ENCODE results near the gene UEVLD. TPM values are rescaled to one million over a fixed set of nuclear protein-coding genes. Genes with fewer than 3 reads are reported as not detected.

The UEVLD gene
- total and polyA plus RNA-seq, 7 donors = 10.5 to 40.3 (median 25.2) TPM

DNA sequence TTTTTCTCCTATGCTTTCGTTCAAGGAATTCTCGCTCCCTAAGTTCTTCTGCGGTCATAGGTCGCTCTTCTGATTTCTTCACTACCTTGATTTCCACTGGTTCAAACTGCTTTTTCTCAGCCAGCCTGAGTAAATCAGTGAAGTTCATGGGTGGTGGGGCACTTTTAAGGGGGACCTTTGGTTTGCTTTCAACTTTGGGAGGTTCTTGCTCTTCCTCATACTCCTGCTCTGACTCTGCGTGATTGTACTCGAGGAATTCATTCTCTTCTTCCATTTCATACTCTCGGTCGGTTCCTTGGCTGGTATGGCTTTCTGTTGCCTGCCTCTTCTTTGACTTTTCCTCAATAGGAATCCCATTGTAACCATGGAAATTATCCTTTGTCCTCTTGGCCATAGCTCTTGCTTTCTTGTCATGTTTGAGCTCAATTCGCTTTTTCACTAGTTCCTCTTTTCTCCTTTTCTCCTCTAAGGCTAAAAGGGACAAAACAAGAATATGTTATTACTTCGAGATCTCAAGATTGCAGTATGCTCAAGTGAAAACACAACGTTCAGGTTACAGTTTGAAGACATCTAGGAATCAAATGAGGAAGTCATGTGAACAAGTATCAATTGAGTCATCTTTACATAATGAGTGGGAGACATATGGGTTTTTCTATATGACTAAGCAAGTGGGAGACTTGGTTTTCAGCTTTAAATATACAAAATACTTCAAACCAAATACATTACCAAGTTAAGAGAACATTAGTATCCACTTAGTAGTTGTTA, 27.3 kb upstream of the UEVLD start:
- intact Hi-C loops (cut with DNase I) = no loop called here
- Histone ChIP-seq H3K36me3 (peaks cover 17 to 51% (median 20%) of the 10 kb centered on the region in 4 donors), H3K4me3 (no peak overlapping the region), H3K27ac (no peak overlapping the region), H3K9me3 (no peaks in the 10 kb centered on the region), H3K27me3 (no peaks in the 10 kb centered on the region), H3K4me1 (peaks cover 0 to 23% (median 11%) of the 10 kb centered on the region in 4 donors)
- DNase-seq = no peak
- 86 to 90% methylated on average over 11 of the region's 11 CpGs for WGBS, 2 donors
- TF ChIP-seq POLR2AphosphoS5 (IDR thresholded peaks at IDR 0.05) (no peak), EP300 (IDR thresholded peaks at IDR 0.05) (no peak), POLR2A (IDR thresholded peaks at IDR 0.05) (no peak)
- TF ChIP-seq, protein P1, sequence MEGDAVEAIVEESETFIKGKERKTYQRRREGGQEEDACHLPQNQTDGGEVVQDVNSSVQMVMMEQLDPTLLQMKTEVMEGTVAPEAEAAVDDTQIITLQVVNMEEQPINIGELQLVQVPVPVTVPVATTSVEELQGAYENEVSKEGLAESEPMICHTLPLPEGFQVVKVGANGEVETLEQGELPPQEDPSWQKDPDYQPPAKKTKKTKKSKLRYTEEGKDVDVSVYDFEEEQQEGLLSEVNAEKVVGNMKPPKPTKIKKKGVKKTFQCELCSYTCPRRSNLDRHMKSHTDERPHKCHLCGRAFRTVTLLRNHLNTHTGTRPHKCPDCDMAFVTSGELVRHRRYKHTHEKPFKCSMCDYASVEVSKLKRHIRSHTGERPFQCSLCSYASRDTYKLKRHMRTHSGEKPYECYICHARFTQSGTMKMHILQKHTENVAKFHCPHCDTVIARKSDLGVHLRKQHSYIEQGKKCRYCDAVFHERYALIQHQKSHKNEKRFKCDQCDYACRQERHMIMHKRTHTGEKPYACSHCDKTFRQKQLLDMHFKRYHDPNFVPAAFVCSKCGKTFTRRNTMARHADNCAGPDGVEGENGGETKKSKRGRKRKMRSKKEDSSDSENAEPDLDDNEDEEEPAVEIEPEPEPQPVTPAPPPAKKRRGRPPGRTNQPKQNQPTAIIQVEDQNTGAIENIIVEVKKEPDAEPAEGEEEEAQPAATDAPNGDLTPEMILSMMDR (IDR thresholded peaks at IDR 0.05) = no peak

DNA sequence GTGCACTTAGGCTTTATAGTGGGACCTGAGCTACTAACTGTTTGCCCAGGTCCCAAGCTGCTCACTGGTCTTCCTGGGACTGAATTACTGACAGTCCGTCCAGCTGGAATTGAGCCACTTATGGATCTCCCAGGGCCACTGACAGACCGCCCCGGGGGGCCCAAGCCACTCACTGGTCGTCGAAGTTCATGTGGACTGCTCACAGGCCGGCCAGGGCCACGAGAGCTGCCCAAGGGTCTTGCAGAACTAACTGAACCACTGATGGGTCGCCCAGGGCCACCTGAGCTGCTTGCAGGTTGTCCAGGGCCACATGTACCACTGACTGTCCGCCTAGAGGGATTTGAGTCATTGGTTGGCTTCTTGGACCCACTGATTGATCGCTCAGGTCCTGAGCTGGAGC, 26.1 kb upstream of the UEVLD start:
- TF ChIP-seq, protein P1 (IDR thresholded peaks at IDR 0.05) = no peak
- TF ChIP-seq EP300 (IDR thresholded peaks at IDR 0.05) (no peak), POLR2A (IDR thresholded peaks at IDR 0.05) (no peak), POLR2AphosphoS5 (IDR thresholded peaks at IDR 0.05) (no peak)
- intact Hi-C loops (cut with DNase I) = no loop called here
- no peak overlapping the region for H3K27ac ChIP-seq
- H3K9me3 ChIP-seq = no peaks in the 10 kb centered on the region
- H3K4me3 ChIP-seq = no peak overlapping the region
- peaks cover 19 to 63% (median 28%) of the 10 kb centered on the region in 4 donors for H3K36me3 ChIP-seq
- no peaks in the 10 kb centered on the region for H3K27me3 ChIP-seq
- peaks cover 0 to 22% (median 11%) of the 10 kb centered on the region in 4 donors for H3K4me1 ChIP-seq
- DNase-seq = no peak
- 97% methylated on average over 10 of the region's 10 CpGs for WGBS, 2 donors

DNA sequence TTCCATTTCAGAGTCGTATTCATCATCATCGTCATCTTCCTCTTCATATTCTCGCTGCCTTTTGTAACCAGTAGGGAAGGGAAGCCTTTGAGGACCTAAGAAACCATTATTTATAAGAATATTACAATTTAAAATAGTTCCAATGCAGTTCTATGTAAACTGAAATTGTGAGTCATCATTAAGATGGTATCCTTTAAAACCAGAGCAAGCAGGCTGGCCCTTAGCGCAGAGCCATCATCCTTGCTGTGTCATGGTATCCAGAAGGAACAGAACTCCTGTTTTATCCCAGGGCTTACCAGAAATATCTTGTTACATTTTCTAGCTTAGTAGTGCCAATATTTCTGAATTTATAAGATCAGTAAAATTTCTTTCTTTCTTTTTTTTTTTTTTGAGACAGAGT, 23.9 kb upstream of the UEVLD start:
- H3K9me3 ChIP-seq = no peaks in the 10 kb centered on the region
- H3K27me3 ChIP-seq = no peaks in the 10 kb centered on the region
- H3K36me3 ChIP-seq = peaks cover 19 to 85% (median 34%) of the 10 kb centered on the region in 4 donors
- H3K4me3 ChIP-seq = no peak overlapping the region
- H3K4me1 ChIP-seq = no peaks in the 10 kb centered on the region
- intact Hi-C loops (cut with DNase I) = no loop called here
- TF ChIP-seq, protein P1 (IDR thresholded peaks at IDR 0.05) = no peak
- TF ChIP-seq POLR2A (IDR thresholded peaks at IDR 0.05) = no peak
- TF ChIP-seq EP300 (IDR thresholded peaks at IDR 0.05) = no peak
- TF ChIP-seq POLR2AphosphoS5 (IDR thresholded peaks at IDR 0.05) = no peak
- WGBS, 2 donors = 85 to 98% methylated on average over 4 of the region's 4 CpGs
- no peak for DNase-seq
- H3K27ac ChIP-seq = no peak overlapping the region

DNA sequence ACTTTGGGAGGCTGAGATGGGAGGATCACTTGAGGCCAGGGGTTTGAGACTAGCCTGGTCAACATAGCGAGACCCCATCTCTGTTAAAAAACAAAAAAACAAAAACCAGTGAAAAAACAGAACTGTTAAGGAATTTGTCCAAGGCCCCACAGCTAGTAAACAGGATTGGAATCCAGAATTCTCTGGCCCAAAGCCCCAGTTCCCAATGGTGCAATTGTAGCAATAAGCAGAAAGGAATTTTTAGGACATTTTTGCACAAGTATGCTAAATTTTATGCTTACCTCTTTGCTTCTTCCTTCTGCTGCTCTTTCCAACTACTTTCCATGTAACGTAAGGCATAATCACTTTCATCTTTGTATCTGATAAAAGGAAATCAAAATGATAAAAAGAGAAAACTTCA, 22.7 kb upstream of the UEVLD start:
- intact Hi-C loops (cut with DNase I) = no loop called here

More for the DNA sequence above, 22.7 kb upstream of the UEVLD start:
- H3K9me3 ChIP-seq = no peaks in the 10 kb centered on the region
- no peak overlapping the region for H3K27ac ChIP-seq
- no peak overlapping the region for H3K4me3 ChIP-seq
- no peaks in the 10 kb centered on the region for H3K27me3 ChIP-seq
- H3K4me1 ChIP-seq = no peaks in the 10 kb centered on the region
- peaks cover 19 to 93% (median 37%) of the 10 kb centered on the region in 4 donors for H3K36me3 ChIP-seq
- no peak for DNase-seq
- WGBS, 2 donors = 97 to 98% methylated on average over 2 of the region's 2 CpGs
- TF ChIP-seq POLR2A (IDR thresholded peaks at IDR 0.05) = no peak
- TF ChIP-seq POLR2AphosphoS5 (IDR thresholded peaks at IDR 0.05) = no peak
- TF ChIP-seq EP300 (IDR thresholded peaks at IDR 0.05) = no peak
- TF ChIP-seq, protein P1 (IDR thresholded peaks at IDR 0.05) = no peak
